ENCODE results near the gene MTG1. TPM values are rescaled to one million over a fixed set of nuclear protein-coding genes. Genes with fewer than 3 reads are reported as not detected.
"Not testable (repeated sequence)": the region's sequence is repeated elsewhere in the genome, so short reads cannot be mapped to it uniquely, and the experiment has no call there.

Gene MTG1
- total RNA-seq, 1 donor = 31.5 TPM

GRCh38 chr10:133422807-133423771 lies 29.1 kb downstream of the MTG1 start:
- TF ChIP-seq CTCF (IDR thresholded peaks at IDR 0.05; ENCODE audit: extremely low read depth, low read depth, low read length) = no peak
- peaks cover 11% of the 10 kb centered on the region for H3K27me3 ChIP-seq (ENCODE audit: insufficient read depth, low read length)
- H3K4me2 ChIP-seq (ENCODE audit: insufficient read depth, low read length) = no peak overlapping the region
- no peak overlapping the region for H2AFZ ChIP-seq (ENCODE audit: low read length)
- no peaks in the 10 kb centered on the region for H3K79me2 ChIP-seq (ENCODE audit: insufficient read depth, low read length)
- H3K4me3 ChIP-seq (ENCODE audit: insufficient read depth, low read length) = no peak overlapping the region
- no peaks in the 10 kb centered on the region for H3K9me3 ChIP-seq (ENCODE audit: low read depth, low read length)
- H3K4me1 ChIP-seq (ENCODE audit: insufficient read depth, low read length) = no peaks in the 10 kb centered on the region
- peaks cover 23% of the 10 kb centered on the region for H4K20me1 ChIP-seq (ENCODE audit: insufficient read depth, low read length)
- DNase-seq (ENCODE audit: insufficient read length, low spot score, missing footprints) = peak; percentile 95
- H3K27ac ChIP-seq (ENCODE audit: low read depth, low read length) = no peak overlapping the region
- peaks cover 8% of the 10 kb centered on the region for H3K36me3 ChIP-seq (ENCODE audit: insufficient read depth, low read length)

- H3K79me2 ChIP-seq (ENCODE audit: insufficient read depth, low read length); H3K4me3 ChIP-seq (ENCODE audit: insufficient read depth, low read length); H3K36me3 ChIP-seq (ENCODE audit: insufficient read depth, low read length); DNase-seq (ENCODE audit: insufficient read length, low spot score, missing footprints); H3K4me1 ChIP-seq (ENCODE audit: insufficient read depth, low read length); H2AFZ ChIP-seq (ENCODE audit: low read length); H3K4me2 ChIP-seq (ENCODE audit: insufficient read depth, low read length); H3K27ac ChIP-seq (ENCODE audit: low read depth, low read length); H3K9me3 ChIP-seq (ENCODE audit: low read depth, low read length): not testable (repeated sequence)
- Histone ChIP-seq H3K27me3 (ENCODE audit: insufficient read depth, low read length) (peaks cover 11% of the 10 kb centered on the region), H4K20me1 (ENCODE audit: insufficient read depth, low read length) (peaks cover 23% of the 10 kb centered on the region)
Observed at GRCh38 chr10:133424102-133424501, 30.1 kb downstream of the MTG1 start.

GRCh38 chr10:133424601-133425000 lies 30.6 kb downstream of the MTG1 start, which contains the start of gene SPRN:
TSS of gene SPRN (minus strand) at chr10:133424625. CDS start at chr10:133423681, 944 bp downstream.
- not testable (repeated sequence) for H3K4me3 ChIP-seq (ENCODE audit: insufficient read depth, low read length); H3K79me2 ChIP-seq (ENCODE audit: insufficient read depth, low read length); H3K27ac ChIP-seq (ENCODE audit: low read depth, low read length); H3K36me3 ChIP-seq (ENCODE audit: insufficient read depth, low read length); H3K4me2 ChIP-seq (ENCODE audit: insufficient read depth, low read length); H3K4me1 ChIP-seq (ENCODE audit: insufficient read depth, low read length); DNase-seq (ENCODE audit: insufficient read length, low spot score, missing footprints); H2AFZ ChIP-seq (ENCODE audit: low read length); H3K9me3 ChIP-seq (ENCODE audit: low read depth, low read length)
- peaks cover 11% of the 10 kb centered on the region for H3K27me3 ChIP-seq (ENCODE audit: insufficient read depth, low read length)
- H4K20me1 ChIP-seq (ENCODE audit: insufficient read depth, low read length) = peaks cover 23% of the 10 kb centered on the region

GRCh38 chr10:133429571-133429970 lies 35.6 kb downstream of the MTG1 start:
- not testable (repeated sequence) for H3K36me3 ChIP-seq (ENCODE audit: insufficient read depth, low read length)

GRCh38 chr10:133431888-133432613 lies 38.1 kb downstream of the MTG1 start:
- H3K9me3 ChIP-seq (ENCODE audit: low read depth, low read length); H4K20me1 ChIP-seq (ENCODE audit: insufficient read depth, low read length); H3K4me1 ChIP-seq (ENCODE audit: insufficient read depth, low read length); DNase-seq (ENCODE audit: insufficient read length, low spot score, missing footprints); H3K27ac ChIP-seq (ENCODE audit: low read depth, low read length); H2AFZ ChIP-seq (ENCODE audit: low read length); H3K4me2 ChIP-seq (ENCODE audit: insufficient read depth, low read length); H3K27me3 ChIP-seq (ENCODE audit: insufficient read depth, low read length); H3K36me3 ChIP-seq (ENCODE audit: insufficient read depth, low read length); H3K4me3 ChIP-seq (ENCODE audit: insufficient read depth, low read length); H3K79me2 ChIP-seq (ENCODE audit: insufficient read depth, low read length): not testable (repeated sequence)

More at GRCh38 chr10:133429571-133429970, 35.6 kb downstream of the MTG1 start:
- not testable (repeated sequence) for H3K79me2 ChIP-seq (ENCODE audit: insufficient read depth, low read length); H4K20me1 ChIP-seq (ENCODE audit: insufficient read depth, low read length); H3K4me3 ChIP-seq (ENCODE audit: insufficient read depth, low read length); H3K4me1 ChIP-seq (ENCODE audit: insufficient read depth, low read length); H3K9me3 ChIP-seq (ENCODE audit: low read depth, low read length); H2AFZ ChIP-seq (ENCODE audit: low read length); H3K4me2 ChIP-seq (ENCODE audit: insufficient read depth, low read length); DNase-seq (ENCODE audit: insufficient read length, low spot score, missing footprints); H3K27me3 ChIP-seq (ENCODE audit: insufficient read depth, low read length); H3K27ac ChIP-seq (ENCODE audit: low read depth, low read length)

GRCh38 chr10:133432789-133433188 lies 38.8 kb downstream of the MTG1 start:
- not testable (repeated sequence) for H3K36me3 ChIP-seq (ENCODE audit: insufficient read depth, low read length); H2AFZ ChIP-seq (ENCODE audit: low read length); H4K20me1 ChIP-seq (ENCODE audit: insufficient read depth, low read length); DNase-seq (ENCODE audit: insufficient read length, low spot score, missing footprints); H3K4me1 ChIP-seq (ENCODE audit: insufficient read depth, low read length); H3K79me2 ChIP-seq (ENCODE audit: insufficient read depth, low read length); H3K9me3 ChIP-seq (ENCODE audit: low read depth, low read length); H3K4me3 ChIP-seq (ENCODE audit: insufficient read depth, low read length); H3K27me3 ChIP-seq (ENCODE audit: insufficient read depth, low read length); H3K4me2 ChIP-seq (ENCODE audit: insufficient read depth, low read length); H3K27ac ChIP-seq (ENCODE audit: low read depth, low read length)

Measured in osteoblast (primary cell).